T-helper 2 cell treated with Interferon-gamma antibody and Interleukin-4, amounts not matched to agents 100 ng/mL and 5 ng/mL, for 36 hours (primary cell): ENCODE data around the gene ARHGAP26. TPM values are rescaled to one million over a fixed set of nuclear protein-coding genes. Genes with fewer than 3 reads are reported as not detected.

Experiments
- intact Hi-C: fragments of 100-400 bp; cut with micrococcal nuclease; formaldehyde crosslinking; loops from one replicate; pipeline ENCODE4 v1.15.1; 2023
- total RNA-seq: library from RNA; stranded (reverse); gene quantifications from 2 replicates; pipeline ENCODE4 v1.2.3, GENCODE V29; 2022

The ARHGAP26 gene
- total RNA-seq, 1 donor from 2014 or later = 24.7 TPM

DNA sequence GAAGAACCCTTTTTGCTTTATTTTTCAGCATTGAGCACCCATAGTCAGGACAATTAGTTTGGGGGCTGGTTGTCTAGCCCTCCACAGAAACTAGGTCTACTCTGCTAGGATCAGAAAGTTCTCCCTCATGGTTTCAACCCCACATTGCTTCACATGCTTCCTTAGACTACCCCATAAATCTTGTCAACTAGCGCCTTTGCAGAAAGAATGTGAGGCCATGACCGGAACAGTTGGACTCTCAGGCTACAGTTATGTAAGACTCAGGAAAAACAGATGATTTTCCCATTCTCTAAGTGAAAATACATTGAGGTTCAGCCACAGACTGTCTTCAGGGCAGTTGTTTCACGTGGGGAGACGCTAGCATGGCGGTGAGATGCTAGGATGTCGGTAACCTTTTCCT, 377.7 kb downstream of the ARHGAP26 start:
- intact Hi-C loops = no loop called here

DNA sequence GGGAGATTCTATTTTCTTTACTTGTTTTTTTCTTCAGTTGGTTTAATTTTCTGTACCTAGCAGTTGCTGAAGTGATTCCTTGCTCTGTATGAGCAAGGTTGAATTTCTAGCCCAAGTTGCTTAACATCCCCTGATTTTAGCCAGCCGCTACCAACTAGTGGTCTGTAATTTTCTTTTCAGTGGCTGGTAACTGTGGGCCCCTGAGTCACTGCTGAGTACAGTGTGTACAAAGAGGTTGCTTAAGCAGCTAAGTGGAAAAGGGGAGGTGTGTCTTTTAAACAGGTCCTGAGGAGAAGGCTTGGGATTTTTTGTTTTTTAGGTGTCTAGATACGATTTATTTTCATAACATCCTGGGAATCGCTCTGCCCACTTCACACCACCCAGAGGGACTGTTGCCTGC, 378.6 kb downstream of the ARHGAP26 start:
- intact Hi-C loops = no loop called here

DNA sequence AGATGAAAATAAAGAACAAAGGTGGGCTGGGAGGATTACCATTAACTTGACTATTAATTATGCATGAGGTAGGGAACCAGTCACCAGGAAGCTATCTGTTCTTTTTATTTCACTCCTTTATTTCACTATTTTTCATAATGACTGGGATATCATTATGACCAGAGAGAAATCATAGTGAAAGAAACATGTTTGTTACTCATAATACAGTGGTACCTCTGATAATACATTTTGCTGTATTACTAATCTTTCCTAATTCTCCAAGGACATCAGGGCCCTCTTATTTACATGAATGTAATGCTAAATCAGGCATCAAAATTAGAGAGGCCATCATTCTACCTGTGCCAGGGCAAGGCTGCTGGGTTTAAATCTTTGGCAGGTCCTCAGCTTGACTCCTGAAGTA, 379.6 kb downstream of the ARHGAP26 start:
- intact Hi-C loops = no loop called here

DNA sequence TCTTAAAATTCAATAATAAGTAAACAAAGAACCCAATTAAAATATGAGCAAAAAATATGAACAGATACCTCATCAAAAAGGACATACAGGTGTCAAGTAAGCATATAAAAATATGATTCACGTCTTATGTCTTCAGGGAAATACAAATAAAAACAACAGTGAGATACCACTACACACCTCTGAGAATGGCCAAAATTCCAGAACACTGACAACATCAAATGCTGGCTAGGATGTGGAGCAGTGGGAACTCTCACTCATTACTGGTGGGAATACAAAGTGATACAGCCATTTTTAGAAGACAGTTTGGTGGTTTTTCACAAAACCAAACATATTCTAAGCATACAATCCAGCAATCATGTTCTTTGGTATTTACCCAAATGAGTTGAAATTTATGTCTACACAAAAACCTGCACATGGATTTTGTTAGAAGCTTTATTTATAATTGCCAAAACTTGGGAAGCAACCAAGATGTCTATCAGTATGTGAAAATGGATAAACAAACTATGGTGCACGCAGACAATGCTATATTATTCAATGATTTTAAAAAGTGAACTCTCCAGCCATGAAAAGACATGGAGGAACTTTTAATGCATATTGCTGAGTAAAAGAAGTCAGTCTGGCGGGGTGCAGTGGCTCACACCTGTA, 381.0 kb downstream of the ARHGAP26 start:
- intact Hi-C loops = no loop called here

DNA sequence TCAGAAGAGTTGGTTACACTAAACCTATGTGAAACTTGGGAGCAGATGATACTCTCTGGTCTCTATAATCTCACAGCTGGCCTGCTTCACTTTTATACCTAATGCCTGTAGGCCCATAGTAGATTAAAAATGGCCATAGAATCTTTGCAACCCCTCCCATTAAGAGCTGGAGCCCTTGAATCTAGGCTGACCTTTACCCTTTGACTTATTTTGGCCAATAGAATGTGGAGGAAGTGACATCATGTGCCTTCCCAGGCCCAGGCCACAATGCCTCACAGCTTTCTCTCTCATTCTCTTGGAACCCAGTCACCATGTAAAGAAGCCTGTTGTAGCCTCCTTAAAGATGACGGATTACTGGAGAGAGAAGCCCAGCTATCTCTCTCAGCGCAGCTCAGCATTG, 382.3 kb downstream of the ARHGAP26 start:
- intact Hi-C loops = no loop called here

DNA sequence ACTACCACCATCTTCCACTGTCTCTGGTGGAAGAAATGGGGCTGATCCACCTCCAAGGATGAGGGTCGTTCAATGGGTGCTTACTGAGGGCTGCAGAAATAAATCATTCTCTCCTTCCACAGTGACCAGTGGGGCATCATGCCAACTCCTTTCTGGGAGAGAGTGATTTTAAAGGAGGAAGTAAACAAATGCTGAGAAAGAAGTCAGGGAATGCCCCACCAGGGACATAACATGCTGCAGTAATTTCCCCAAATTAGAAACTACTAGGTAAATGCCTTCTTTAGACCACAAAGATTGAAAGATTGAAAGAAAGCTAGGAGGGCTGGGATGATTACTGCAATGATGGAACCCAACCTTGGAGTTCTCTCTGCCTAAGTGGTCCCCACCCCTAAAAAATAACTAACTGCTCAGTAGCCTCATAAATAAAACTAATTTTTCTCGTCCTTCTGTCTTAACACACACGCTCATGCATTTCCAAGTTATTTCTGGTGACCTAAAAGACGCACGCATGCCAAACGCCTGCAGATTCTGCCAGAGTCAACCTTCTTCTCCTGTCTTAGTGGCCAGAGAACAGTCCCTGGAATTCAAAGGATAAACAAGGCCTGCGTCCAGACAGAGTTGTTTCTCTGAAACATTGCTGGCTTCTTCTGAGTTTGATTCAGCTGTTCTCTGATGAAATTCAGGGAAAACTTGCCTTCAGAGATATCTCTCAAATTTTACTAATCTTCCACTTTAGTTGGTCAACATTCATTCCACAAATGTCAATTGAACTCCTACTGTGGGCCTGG, 383.3 kb downstream of the ARHGAP26 start:
- intact Hi-C loops = no loop called here

DNA sequence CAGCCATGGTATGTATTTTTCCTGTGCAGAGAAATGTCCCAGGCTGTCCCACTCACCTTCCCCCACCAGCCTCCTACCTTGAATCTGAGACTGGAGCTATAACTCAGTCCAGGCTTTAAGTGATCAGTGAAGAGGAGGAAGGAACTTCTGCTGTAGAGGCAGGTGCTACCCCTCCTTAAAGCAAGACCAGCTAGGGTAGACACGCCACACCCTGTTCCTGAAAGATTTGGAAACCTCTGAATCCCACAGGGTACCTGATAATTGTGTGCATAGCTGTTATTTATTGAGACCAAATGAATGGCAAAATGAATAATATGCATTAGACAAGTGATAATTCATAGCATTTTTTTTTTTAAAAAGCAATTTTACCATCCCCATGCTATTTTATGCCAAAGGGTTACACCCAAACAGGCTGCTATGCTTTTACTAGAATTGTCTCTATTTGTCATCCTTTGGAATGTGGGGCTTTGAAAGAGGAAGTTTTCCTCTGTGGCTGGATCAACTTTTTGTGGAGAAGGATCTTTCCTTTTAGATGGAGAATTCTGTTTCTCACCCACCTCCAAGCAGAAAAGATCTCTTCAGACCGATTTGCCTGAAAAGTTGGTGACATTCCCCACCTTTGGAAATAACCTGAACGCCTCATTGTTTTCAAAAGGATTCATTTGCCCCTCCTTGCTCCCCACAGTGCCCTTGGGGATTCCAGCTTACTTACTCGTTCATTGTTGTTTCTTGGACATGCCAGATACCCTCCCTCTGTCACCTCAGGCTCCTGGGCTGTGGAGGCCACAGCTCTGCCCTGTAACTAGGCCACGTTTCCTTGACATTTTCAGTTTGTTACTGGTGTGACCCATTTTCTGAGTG, 384.6 kb downstream of the ARHGAP26 start:
- intact Hi-C loops = no loop called here

DNA sequence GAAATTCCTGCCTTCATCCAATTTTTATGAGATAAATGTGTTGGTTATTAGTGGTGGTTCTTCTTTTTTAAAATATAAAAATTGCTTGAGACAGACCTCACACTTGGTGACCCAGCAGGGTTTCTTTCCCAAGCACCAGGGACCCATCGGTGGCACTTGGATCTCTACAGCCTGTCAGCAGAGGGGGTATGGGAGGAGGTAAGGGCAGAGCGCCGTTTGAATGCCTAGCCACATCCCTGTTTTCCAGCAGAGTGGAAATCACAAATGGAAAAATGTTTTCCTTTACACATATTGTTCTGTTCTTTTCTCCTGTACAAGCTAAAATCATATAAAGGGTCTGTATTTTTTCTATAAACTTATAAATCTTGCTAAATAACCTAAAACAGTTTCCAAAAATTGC, 385.3 kb downstream of the ARHGAP26 start:
- intact Hi-C loops = no loop called here

DNA sequence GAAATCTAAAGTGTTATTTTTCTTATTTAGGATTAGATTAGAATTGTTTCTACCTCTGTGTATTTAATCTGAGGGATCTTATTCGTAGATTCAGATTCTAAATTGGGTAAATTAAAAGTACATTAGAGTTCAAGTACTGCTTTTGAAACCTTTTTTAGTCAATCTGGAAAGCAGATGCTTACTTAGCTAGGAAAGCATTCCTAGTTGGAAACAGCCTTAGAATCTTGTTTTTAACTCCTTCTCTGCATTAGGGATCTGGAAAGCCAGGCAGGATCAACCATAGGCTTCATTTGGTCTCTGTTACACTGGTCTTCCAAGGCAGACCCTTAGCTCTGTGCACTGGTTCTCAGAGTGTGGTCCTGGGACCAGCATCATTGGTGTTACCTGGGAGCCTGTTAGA, 385.9 kb downstream of the ARHGAP26 start:
- intact Hi-C loops = no loop called here

DNA sequence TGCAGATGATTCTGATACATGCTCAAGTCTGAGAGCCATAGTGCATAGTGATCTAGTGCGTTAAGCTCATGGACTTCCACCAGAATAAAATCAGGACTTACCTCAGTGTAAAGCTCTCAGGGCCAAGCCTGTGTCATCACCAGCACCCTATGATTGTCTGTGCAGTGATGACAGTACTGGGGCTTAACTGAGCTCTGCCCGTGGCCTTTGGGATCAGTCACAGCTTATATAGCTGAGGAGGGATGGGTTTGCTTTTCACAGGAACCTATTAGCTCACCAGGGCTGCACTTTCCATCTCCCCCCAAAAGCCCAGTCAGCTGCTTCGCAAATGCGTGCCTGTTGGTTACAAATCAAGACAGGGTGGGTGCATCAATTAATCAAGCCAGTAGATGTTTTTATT, 386.4 kb downstream of the ARHGAP26 start:
- intact Hi-C loops = no loop called here

DNA sequence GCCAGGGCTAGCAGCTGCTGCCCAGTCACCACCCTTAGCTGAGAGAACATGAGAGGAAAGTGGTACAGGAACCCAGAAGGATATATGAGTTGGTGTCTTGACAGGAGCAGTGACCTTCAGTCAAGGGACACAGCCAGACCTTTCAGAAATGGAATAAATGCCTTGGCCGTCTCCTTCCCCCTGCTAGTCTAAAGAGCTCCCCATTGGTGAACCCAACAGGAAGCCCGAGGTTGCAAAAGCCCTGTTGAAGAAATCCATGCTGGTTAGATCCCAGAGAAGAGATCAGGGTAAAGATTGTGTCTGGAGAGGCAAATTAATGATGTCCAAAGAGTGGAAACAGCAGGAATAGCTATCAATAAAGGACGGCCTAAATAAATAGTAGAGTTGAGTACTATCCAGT, 388.9 kb downstream of the ARHGAP26 start:
- intact Hi-C loops = no loop called here

DNA sequence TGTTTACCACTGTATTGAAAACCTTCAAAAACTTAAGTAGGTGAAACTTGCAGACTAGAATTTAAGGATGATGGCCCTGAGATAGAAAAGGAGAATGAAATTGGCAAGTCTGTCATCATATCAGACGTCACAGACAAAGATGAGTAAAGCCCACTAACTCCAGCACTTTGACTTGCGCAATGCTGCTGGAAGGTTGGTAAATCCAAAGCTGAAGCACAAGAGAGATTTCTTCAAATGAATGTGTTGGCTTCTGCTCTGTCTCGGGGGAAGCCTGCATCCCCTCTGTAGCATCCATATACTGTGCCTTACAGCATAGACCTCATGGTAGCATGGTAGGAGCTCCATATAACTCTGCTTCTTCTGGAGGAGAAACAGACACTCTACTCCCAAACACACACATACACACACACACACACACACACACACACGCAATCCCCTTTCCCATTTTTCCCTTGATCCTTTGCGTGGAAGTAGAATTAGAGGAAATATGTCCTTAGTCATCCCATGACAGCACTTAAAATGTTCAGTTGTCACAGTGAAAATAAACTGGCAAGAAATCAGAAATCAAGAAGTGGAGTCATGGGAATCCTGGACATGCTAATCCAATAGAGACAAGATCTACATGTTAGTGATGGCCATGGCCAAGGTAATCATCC, 391.8 kb downstream of the ARHGAP26 start:
- intact Hi-C loops = no loop called here

DNA sequence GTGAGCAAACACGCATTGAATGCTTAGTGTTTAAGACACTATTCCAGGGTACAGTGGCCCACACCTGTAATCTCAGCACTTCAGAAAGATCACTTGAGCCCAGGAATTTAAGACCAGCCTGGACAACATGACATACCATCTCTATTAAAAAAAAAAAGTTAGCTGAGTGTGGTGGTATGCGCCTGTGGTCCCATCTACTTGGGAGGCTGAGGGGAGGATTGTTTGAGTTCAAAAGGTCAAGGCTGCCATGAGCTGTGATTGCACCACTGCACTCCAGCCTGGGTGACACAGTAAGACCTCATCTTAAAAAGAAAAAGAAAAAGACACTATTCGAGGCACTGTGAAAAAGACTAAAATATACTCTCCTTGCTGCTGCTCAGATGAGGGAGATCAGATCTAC, 392.6 kb downstream of the ARHGAP26 start:
- intact Hi-C loops = no loop called here

DNA sequence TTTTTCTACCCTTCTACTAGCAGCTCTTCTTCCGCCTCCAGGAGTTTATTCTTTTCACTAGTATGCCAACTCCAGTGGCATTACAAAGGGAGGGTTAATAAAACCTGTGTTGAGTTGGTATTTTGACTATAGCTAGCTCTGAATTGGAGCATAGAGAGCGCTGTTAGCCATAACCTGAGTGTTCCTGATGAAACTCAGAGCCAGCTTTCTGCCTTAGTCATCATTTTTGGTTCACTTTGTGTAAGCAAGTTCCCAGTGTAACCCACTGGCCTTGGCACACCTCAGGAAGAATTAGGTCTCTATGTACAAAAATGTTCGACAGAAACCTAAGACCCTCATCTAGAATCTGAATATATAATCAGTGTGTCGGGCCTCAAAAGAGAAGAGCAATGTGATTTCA, 394.4 kb downstream of the ARHGAP26 start:
- intact Hi-C loops = no loop called here

DNA sequence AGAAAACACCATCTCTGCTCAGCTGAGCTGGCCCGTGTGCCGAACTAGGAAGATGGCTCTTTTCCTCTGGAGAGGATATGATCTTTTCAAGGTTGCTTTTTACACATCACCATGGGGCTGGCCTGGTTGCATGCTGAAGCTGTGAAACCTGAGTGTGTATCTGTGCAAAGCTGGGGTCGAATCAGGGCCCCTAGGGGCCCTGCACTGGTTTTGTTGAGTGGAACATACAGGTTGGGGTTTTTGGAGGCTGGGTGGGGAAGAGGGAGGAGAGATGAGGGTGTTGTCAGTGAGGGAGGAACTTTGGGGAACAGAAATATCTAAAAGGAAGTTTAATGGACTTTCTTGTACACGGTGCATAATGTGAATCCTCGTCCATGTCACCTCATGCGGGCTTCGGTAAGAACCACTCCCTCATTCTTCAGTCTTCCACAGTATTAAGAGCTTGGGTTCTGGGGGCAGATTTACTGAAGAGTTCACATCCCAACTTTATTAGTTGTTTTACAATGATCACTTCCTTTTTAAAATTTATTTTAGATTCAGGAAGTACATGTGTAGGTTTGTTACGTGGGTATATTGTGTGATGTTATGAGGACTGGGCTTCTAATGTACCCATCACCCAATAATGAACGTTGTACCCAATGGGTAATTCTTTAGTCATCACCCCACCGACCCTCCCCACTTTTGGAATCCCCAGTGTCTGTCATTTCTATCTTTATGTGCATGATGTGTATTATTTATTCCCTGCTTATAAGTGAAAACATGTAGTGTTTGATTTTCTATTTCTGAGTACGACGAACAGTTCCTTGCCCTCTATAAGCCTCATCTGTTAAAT, 395.1 kb downstream of the ARHGAP26 start:
- intact Hi-C loops = no loop called here

DNA sequence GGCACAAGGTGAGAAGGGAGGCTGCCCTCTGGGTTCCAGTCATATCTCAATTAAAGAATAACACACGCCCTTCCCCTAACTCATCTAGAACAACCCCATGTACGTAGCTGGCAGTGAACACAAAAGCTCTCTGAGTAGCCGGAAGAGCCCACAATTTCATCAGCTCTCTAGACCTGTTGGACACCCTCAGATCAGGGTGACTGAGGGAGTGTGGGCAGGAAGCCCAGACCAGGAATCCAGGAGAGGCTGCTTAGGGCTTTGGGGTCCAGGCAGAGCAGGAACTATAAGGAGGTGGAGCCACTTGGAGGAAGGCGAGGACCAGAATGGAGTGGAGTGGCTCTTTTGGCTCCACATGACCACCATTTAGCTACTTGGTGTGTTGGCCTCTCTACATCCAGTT, 395.9 kb downstream of the ARHGAP26 start:
- intact Hi-C loops = no loop called here

DNA sequence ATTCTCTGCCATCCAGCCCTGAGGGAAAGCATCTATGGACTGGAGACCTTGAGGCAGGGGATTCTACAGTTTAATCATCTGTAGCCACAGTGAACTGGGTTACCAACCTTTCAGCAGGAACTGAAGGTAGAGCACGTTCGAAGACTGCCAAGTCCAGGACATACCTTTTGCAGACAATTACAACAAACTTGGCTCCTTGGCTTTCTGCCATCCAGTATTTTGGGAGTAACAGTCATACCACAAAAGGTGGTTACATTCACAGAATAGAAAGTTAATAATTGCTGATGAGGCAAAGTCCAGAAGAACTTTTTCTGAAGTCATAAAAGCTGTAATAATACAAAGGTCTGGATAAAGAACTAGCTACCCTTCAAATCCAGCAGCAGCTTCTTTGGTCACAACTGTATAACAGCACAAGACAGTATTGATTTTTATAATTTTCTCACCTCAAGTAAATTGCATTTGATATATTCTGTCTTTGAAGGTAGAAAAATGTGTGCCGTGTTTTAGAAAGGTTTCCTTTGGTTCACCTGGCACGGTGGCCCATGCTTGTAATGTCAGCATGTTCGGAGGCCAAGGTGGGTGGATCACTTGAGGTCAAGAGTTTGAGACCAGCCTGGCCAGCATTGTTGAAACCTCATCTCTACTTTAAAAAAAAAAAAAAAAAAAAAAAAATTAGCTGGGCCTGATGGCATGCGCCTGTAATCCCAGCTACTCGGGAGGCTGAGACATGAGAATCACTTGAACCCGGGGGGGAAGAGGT, 396.7 kb downstream of the ARHGAP26 start:
- intact Hi-C loops = no loop called here

DNA sequence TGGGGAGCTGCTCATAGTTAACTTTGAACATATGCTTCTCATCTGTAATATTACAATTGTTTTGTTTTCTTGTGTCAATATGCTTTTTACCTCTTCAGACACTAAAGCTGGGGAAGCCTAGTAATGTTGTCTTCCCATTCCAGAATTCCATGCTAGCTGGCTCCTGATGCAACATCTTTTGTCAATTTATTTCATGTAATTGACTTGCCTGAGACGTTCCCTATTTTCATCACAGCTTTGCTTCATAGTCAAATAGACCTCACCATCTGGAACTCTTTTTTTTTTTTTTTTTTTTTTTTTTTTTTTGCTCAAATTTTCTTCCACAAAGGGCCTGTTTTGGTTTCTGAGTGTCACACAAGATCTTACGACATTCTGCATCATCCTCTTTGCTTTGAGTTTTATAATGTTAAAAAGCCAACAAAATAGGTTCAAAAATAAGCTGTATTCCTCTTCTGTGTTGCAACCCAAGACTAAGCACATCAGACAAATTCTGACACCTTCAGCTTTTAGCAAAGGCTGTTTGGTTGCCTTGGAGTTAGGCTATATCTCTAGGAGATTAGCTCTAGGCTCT, 398.1 kb downstream of the ARHGAP26 start:
- intact Hi-C loops = no loop called here

DNA sequence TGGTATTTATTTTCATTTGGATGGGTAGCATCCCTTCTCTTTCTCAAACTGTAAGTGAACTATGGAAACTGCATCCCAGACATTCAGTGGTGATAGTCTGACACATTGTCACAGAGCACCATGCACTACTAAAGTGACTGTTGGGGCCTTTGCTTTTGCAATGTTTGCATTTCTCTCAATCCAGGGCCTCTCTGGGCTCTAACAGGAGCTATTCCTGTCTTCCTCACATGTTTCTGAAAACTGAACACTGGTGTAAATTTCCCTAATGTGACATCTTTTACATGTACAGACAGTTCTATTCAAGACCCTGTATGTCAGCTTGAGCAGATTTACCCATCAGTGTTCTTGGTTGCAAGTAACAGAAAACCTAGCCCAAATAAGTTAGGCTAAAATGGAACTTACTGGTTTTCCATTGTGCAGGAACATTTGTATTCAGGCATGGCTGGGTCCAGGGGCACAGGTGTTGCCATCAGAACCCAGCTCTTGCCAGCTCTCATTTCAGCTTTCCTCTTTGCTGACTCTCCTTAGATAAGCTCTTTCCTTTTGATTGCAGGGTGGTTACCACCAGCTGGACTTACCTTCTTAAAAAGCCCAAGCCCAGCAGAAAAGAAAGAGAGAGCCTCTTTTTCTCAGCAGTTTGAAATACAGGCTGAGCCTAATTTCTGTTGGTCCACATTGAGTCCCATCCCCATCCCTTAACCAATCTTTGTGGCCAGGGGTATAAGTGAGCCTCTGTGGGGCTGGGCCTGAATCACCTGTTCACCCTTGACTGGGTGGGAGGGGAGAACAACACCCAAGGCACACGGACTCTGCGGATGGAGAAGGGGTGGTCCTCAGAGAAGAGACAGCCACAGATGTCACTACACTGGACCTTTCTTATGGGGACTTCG, 399.0 kb downstream of the ARHGAP26 start:
- intact Hi-C loops = no loop called here
